GM23338 (cell line): ENCODE data around the gene SLC8B1. TPM values are rescaled to one million over a fixed set of nuclear protein-coding genes. Genes with fewer than 3 reads are reported as not detected.

Experiments
- ATAC-seq: fragments of 200-7000 bp; cut with Tn5 transposase; 3 replicates; pipeline ENCODE4 v1.9.1; 2020
- DNase-seq: peaks from one replicate; pipeline ENCODE4 v3.0.0-alpha.2; 2015; ENCODE audit warnings: low spot score
- H2AFZ ChIP-seq: fragments of 200-600 bp; sonication (generic); 2 replicates; pipeline ENCODE4 v1.8.0; 2016; ENCODE audit warnings: antibody characterized with exemption, mild to moderate bottlenecking, moderate library complexity
- H3F3A ChIP-seq: fragments of 200-600 bp; sonication (generic); replicated peaks from 2 replicates; pipeline ENCODE4 v1.8.0; 2017; ENCODE audit warnings: antibody characterized with exemption, mixed run types, low read depth
- H3K27ac ChIP-seq: fragments of 200-600 bp; sonication (generic); 2 replicates; pipeline ENCODE4 v1.6.1; 2016; ENCODE audit warnings: low read depth
- H3K27me3 ChIP-seq: fragments of 200-600 bp; sonication (generic); 2 replicates; pipeline ENCODE4 v1.8.0; 2016; ENCODE audit warnings: mild to moderate bottlenecking, mixed run types, moderate library complexity; ENCODE audit not compliant: insufficient read depth
- H3K36me3 ChIP-seq: fragments of 200-600 bp; sonication (generic); 2 replicates; pipeline ENCODE4 v1.8.0; 2016; ENCODE audit warnings: mild to moderate bottlenecking; ENCODE audit not compliant: insufficient read depth
- H3K4me1 ChIP-seq: fragments of 200-600 bp; sonication (generic); 2 replicates; pipeline ENCODE4 v1.8.0; 2016; ENCODE audit warnings: mild to moderate bottlenecking, moderate library complexity; ENCODE audit not compliant: insufficient read depth
- H3K4me2 ChIP-seq: fragments of 200-600 bp; sonication (generic); 2 replicates; pipeline ENCODE4 v1.7.1; 2017; ENCODE audit warnings: mixed run types
- H3K4me3 ChIP-seq: fragments of 200-600 bp; sonication (generic); 2 replicates; pipeline ENCODE4 v1.6.1; 2016; ENCODE audit warnings: mixed run types
- H3K79me2 ChIP-seq: fragments of 200-600 bp; sonication (generic); replicated peaks from 2 replicates; pipeline ENCODE4 v1.8.0; 2017; ENCODE audit warnings: mild to moderate bottlenecking; ENCODE audit not compliant: insufficient read depth
- H3K9me2 ChIP-seq: fragments of 200-600 bp; sonication (generic); 2 replicates; pipeline ENCODE4 v1.8.0; 2017; ENCODE audit not compliant: insufficient read depth
- H4K20me1 ChIP-seq: fragments of 200-600 bp; sonication (generic); replicated peaks from 2 replicates; pipeline ENCODE4 v1.8.0; 2017; ENCODE audit warnings: mild to moderate bottlenecking; ENCODE audit not compliant: insufficient read depth
- H3K27ac Mint-ChIP-seq: 2 replicates; pipeline ENCODE4 v1.8.0; 2020; ENCODE audit warnings: inconsistent platforms, mild to moderate bottlenecking, moderate library complexity, mixed read lengths
- H3K27me3 Mint-ChIP-seq: 3 replicates; pipeline ENCODE4 v1.8.0; 2022; ENCODE audit warnings: low read depth, mild to moderate bottlenecking, moderate library complexity, mixed read lengths, inconsistent platforms; ENCODE audit not compliant: insufficient read depth, poor library complexity
- H3K36me3 Mint-ChIP-seq: 3 replicates; pipeline ENCODE4 v1.8.0; 2021; ENCODE audit warnings: low read depth, mild to moderate bottlenecking, inconsistent platforms, moderate library complexity, mixed read lengths
- H3K4me1 Mint-ChIP-seq: 3 replicates; pipeline ENCODE4 v1.8.0; 2020; ENCODE audit warnings: mild to moderate bottlenecking, inconsistent platforms, mixed read lengths
- H3K4me3 Mint-ChIP-seq: 3 replicates; pipeline ENCODE4 v1.8.0; 2021; ENCODE audit warnings: moderate library complexity, mild to moderate bottlenecking, inconsistent platforms, mixed read lengths
- H3K9me3 Mint-ChIP-seq: 3 replicates; pipeline ENCODE4 v1.8.0; 2020; ENCODE audit warnings: moderate library complexity, mild to moderate bottlenecking, inconsistent platforms, mixed read lengths
- CREB1 ChIP-seq: fragments of 250-450 bp; sonication (Bioruptor Pico); IDR thresholded peaks from 2 replicates; pipeline ENCODE4 v1.5.0; 2020; ENCODE audit warnings: low read depth, mild to moderate bottlenecking, moderate library complexity
- EZH2 ChIP-seq: fragments of 200-600 bp; sonication (generic); IDR thresholded peaks from one replicate; pipeline ENCODE4 v1.8.0; 2017; ENCODE audit warnings: antibody characterized with exemption, mild to moderate bottlenecking, low read depth; ENCODE audit not compliant: unreplicated experiment
- EZH2phosphoT487 ChIP-seq: fragments of 200-600 bp; sonication (generic); IDR thresholded peaks from one replicate; pipeline ENCODE4 v1.8.1; 2018; ENCODE audit warnings: antibody characterized with exemption; ENCODE audit not compliant: unreplicated experiment
- JUNB ChIP-seq: IDR thresholded peaks from one replicate; pipeline ENCODE4 v1.6.1; 2016; ENCODE audit warnings: antibody characterized with exemption; ENCODE audit not compliant: unreplicated experiment
- NANOG ChIP-seq: IDR thresholded peaks from 2 replicates; pipeline ENCODE4 v1.6.1; 2016; ENCODE audit warnings: antibody characterized with exemption, borderline replicate concordance
- POLR2AphosphoS5 ChIP-seq: IDR thresholded peaks from 2 replicates; pipeline ENCODE4 v1.6.1; 2016; ENCODE audit warnings: antibody characterized with exemption, low read depth
- STAT1 ChIP-seq: IDR thresholded peaks from one replicate; pipeline ENCODE4 v1.6.1; 2016; ENCODE audit warnings: antibody characterized with exemption; ENCODE audit not compliant: unreplicated experiment
- ZNF114 ChIP-seq: fragments of 250-450 bp; sonication (Bioruptor Pico); IDR thresholded peaks from 2 replicates; pipeline ENCODE4 v1.5.0; 2020; ENCODE audit warnings: mild to moderate bottlenecking, moderate library complexity
- ZNF331 ChIP-seq: fragments of 250-450 bp; sonication (Bioruptor Pico); IDR thresholded peaks from 2 replicates; pipeline ENCODE4 v1.5.0; 2020; ENCODE audit warnings: low read depth, mild to moderate bottlenecking, moderate library complexity
- polyA plus RNA-seq: library from polyadenylated mRNA; unstranded; fragments of >200 nt; fragmentation: Nextera tagmentation; extraction: Ambion mirVana; gene quantifications from 2 replicates; pipeline ENCODE4 v1.2.1, GENCODE V29; 2016
- total RNA-seq: library from RNA; depleted of rRNA; stranded (reverse); fragments of >200 nt; shearing (Covaris generic); gene quantifications from 2 replicates; pipeline ENCODE4 v1.2.3, GENCODE V29; 2014
- TF ChIP-seq, protein P1 (sequence below): IDR thresholded peaks from 2 replicates; pipeline ENCODE4 v1.6.1; 2016; ENCODE audit warnings: antibody characterized with exemption
- TF ChIP-seq, protein P2 (sequence below), 2 experiments: fragments of 200-600 bp in 1 of 2; sonication (generic) in 1 of 2; conservative IDR thresholded peaks; 2 replicates each; pipeline versions ENCODE4 v1.5.1 to v1.6.1; 2016 to 2017; ENCODE audit warnings: antibody characterized with exemption in 2 of 2, low read depth in 2 of 2, mild to moderate bottlenecking in 2 of 2, moderate library complexity in 1 of 2
- TF ChIP-seq, protein P3 (sequence below): IDR thresholded peaks from one replicate; pipeline ENCODE4 v1.6.1; 2018; ENCODE audit warnings: antibody characterized with exemption; ENCODE audit not compliant: unreplicated experiment
- TF ChIP-seq, protein P4 (sequence below): fragments of 250-450 bp; sonication (Bioruptor Pico); IDR thresholded peaks from 2 replicates; pipeline ENCODE4 v1.5.0; 2020; ENCODE audit warnings: mild to moderate bottlenecking, moderate library complexity

Gene SLC8B1
- total and polyA plus RNA-seq, 2 experiments from 2014 or later: 6.0 to 8.9 TPM

DNA sequence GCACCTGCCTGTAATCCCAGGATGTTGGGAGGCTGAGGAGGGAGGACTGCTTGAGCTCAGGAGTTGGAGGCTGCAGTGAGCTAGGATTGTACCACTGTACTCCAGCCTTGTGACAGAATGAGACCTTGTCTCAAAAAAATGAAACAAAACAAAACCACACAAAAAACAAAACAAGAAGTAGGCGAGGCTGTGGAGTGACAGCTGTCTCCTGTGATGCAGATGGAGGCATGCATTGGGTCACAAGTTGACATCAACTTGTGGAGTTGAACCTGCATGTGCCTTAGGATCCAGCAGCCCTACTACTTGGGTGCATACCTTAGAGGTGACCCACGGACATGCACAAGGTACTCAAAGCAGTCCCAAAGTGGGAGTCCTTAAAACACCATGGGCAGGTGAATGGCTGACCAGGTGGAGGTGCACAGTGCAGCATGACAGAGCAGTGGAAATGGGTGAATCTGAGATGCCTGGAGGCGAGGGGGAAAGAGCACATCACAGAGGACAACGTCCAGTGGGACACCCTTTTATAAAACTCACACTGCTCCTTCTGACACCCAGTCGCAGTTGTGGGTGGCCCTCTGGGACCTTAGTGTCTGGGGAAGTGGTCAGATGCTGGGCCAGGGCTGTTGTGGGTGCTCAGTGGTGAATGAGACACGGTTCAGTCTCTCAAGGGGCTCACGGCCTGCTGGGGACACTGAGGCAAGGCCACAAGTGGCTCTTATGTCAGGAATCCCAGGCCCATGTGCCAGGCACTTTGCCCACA, 36.2 kb upstream of the SLC8B1 start:
- Mint-ChIP-seq H3K4me3 (no peak overlapping the region), H3K27ac (no peak overlapping the region), H3K4me1 (no peaks in the 10 kb centered on the region; the same call in 2 of the 3 replicates), H3K36me3 (peaks cover 17% of the 10 kb centered on the region), H3K9me3 (no peaks in the 10 kb centered on the region; the same call in 2 of the 3 replicates), H3K27me3 (peaks cover 4% of the 10 kb centered on the region)
- no peak overlapping the region for H3K4me2 ChIP-seq
- no peaks in the 10 kb centered on the region for H3K9me2 ChIP-seq
- no peak overlapping the region for H3K4me3 ChIP-seq
- no peaks in the 10 kb centered on the region; the same call in 1 of the 2 replicates for H4K20me1 ChIP-seq
- no peaks in the 10 kb centered on the region for H3K36me3 ChIP-seq
- H3K79me2 ChIP-seq: no peaks in the 10 kb centered on the region
- no peaks in the 10 kb centered on the region for H3K4me1 ChIP-seq
- no peak overlapping the region for H2AFZ ChIP-seq
- H3K27me3 ChIP-seq: no peaks in the 10 kb centered on the region
- DNase-seq: no peak
- H3K27ac ChIP-seq: no peak overlapping the region
- ATAC-seq: no peak
- H3F3A ChIP-seq: no peaks in the 10 kb centered on the region
- TF ChIP-seq CREB1 (CRISPR knock-in tag): no peak
- TF ChIP-seq, protein P1, sequence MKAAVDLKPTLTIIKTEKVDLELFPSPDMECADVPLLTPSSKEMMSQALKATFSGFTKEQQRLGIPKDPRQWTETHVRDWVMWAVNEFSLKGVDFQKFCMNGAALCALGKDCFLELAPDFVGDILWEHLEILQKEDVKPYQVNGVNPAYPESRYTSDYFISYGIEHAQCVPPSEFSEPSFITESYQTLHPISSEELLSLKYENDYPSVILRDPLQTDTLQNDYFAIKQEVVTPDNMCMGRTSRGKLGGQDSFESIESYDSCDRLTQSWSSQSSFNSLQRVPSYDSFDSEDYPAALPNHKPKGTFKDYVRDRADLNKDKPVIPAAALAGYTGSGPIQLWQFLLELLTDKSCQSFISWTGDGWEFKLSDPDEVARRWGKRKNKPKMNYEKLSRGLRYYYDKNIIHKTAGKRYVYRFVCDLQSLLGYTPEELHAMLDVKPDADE: no peak
- TF ChIP-seq, protein P2, sequence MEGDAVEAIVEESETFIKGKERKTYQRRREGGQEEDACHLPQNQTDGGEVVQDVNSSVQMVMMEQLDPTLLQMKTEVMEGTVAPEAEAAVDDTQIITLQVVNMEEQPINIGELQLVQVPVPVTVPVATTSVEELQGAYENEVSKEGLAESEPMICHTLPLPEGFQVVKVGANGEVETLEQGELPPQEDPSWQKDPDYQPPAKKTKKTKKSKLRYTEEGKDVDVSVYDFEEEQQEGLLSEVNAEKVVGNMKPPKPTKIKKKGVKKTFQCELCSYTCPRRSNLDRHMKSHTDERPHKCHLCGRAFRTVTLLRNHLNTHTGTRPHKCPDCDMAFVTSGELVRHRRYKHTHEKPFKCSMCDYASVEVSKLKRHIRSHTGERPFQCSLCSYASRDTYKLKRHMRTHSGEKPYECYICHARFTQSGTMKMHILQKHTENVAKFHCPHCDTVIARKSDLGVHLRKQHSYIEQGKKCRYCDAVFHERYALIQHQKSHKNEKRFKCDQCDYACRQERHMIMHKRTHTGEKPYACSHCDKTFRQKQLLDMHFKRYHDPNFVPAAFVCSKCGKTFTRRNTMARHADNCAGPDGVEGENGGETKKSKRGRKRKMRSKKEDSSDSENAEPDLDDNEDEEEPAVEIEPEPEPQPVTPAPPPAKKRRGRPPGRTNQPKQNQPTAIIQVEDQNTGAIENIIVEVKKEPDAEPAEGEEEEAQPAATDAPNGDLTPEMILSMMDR (conservative IDR thresholded peaks at IDR 0.05; ENCODE audit: low read depth in 2 of 2): no peak
- TF ChIP-seq STAT1: no peak
- TF ChIP-seq, protein P3, sequence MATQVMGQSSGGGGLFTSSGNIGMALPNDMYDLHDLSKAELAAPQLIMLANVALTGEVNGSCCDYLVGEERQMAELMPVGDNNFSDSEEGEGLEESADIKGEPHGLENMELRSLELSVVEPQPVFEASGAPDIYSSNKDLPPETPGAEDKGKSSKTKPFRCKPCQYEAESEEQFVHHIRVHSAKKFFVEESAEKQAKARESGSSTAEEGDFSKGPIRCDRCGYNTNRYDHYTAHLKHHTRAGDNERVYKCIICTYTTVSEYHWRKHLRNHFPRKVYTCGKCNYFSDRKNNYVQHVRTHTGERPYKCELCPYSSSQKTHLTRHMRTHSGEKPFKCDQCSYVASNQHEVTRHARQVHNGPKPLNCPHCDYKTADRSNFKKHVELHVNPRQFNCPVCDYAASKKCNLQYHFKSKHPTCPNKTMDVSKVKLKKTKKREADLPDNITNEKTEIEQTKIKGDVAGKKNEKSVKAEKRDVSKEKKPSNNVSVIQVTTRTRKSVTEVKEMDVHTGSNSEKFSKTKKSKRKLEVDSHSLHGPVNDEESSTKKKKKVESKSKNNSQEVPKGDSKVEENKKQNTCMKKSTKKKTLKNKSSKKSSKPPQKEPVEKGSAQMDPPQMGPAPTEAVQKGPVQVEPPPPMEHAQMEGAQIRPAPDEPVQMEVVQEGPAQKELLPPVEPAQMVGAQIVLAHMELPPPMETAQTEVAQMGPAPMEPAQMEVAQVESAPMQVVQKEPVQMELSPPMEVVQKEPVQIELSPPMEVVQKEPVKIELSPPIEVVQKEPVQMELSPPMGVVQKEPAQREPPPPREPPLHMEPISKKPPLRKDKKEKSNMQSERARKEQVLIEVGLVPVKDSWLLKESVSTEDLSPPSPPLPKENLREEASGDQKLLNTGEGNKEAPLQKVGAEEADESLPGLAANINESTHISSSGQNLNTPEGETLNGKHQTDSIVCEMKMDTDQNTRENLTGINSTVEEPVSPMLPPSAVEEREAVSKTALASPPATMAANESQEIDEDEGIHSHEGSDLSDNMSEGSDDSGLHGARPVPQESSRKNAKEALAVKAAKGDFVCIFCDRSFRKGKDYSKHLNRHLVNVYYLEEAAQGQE: no peak
- no peak for TF ChIP-seq NANOG
- TF ChIP-seq, protein P4, sequence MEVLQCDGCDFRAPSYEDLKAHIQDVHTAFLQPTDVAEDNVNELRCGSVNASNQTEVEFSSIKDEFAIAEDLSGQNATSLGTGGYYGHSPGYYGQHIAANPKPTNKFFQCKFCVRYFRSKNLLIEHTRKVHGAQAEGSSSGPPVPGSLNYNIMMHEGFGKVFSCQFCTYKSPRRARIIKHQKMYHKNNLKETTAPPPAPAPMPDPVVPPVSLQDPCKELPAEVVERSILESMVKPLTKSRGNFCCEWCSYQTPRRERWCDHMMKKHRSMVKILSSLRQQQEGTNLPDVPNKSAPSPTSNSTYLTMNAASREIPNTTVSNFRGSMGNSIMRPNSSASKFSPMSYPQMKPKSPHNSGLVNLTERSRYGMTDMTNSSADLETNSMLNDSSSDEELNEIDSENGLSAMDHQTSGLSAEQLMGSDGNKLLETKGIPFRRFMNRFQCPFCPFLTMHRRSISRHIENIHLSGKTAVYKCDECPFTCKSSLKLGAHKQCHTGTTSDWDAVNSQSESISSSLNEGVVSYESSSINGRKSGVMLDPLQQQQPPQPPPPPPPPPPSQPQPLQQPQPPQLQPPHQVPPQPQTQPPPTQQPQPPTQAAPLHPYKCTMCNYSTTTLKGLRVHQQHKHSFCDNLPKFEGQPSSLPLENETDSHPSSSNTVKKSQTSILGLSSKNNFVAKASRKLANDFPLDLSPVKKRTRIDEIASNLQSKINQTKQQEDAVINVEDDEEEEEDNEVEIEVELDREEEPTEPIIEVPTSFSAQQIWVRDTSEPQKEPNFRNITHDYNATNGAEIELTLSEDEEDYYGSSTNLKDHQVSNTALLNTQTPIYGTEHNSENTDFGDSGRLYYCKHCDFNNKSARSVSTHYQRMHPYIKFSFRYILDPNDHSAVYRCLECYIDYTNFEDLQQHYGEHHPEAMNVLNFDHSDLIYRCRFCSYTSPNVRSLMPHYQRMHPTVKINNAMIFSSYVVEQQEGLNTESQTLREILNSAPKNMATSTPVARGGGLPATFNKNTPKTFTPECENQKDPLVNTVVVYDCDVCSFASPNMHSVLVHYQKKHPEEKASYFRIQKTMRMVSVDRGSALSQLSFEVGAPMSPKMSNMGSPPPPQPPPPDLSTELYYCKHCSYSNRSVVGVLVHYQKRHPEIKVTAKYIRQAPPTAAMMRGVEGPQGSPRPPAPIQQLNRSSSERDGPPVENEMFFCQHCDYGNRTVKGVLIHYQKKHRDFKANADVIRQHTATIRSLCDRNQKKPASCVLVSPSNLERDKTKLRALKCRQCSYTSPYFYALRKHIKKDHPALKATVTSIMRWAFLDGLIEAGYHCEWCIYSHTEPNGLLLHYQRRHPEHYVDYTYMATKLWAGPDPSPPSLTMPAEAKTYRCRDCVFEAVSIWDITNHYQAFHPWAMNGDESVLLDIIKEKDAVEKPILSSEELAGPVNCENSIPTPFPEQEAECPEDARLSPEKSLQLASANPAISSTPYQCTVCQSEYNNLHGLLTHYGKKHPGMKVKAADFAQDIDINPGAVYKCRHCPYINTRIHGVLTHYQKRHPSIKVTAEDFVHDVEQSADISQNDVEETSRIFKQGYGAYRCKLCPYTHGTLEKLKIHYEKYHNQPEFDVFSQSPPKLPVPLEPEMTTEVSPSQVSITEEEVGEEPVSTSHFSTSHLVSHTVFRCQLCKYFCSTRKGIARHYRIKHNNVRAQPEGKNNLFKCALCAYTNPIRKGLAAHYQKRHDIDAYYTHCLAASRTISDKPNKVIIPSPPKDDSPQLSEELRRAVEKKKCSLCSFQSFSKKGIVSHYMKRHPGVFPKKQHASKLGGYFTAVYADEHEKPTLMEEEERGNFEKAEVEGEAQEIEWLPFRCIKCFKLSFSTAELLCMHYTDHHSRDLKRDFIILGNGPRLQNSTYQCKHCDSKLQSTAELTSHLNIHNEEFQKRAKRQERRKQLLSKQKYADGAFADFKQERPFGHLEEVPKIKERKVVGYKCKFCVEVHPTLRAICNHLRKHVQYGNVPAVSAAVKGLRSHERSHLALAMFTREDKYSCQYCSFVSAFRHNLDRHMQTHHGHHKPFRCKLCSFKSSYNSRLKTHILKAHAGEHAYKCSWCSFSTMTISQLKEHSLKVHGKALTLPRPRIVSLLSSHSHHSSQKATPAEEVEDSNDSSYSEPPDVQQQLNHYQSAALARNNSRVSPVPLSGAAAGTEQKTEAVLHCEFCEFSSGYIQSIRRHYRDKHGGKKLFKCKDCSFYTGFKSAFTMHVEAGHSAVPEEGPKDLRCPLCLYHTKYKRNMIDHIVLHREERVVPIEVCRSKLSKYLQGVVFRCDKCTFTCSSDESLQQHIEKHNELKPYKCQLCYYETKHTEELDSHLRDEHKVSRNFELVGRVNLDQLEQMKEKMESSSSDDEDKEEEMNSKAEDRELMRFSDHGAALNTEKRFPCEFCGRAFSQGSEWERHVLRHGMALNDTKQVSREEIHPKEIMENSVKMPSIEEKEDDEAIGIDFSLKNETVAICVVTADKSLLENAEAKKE (CRISPR knock-in tag): no peak
- no peak for TF ChIP-seq POLR2AphosphoS5
- TF ChIP-seq ZNF114 (CRISPR knock-in tag): no peak
- no peak for TF ChIP-seq ZNF331 (CRISPR knock-in tag)
- no peak for TF ChIP-seq EZH2phosphoT487
- TF ChIP-seq JUNB: no peak
- TF ChIP-seq EZH2: no peak
